ENCODE results near the gene DNLZ. TPM values are rescaled to one million over a fixed set of nuclear protein-coding genes. Genes with fewer than 3 reads are reported as not detected.

DNLZ gene
- total RNA-seq, 4 donors from 2014 or later: 6.8 to 29.4 (median 27.3) TPM

DNA sequence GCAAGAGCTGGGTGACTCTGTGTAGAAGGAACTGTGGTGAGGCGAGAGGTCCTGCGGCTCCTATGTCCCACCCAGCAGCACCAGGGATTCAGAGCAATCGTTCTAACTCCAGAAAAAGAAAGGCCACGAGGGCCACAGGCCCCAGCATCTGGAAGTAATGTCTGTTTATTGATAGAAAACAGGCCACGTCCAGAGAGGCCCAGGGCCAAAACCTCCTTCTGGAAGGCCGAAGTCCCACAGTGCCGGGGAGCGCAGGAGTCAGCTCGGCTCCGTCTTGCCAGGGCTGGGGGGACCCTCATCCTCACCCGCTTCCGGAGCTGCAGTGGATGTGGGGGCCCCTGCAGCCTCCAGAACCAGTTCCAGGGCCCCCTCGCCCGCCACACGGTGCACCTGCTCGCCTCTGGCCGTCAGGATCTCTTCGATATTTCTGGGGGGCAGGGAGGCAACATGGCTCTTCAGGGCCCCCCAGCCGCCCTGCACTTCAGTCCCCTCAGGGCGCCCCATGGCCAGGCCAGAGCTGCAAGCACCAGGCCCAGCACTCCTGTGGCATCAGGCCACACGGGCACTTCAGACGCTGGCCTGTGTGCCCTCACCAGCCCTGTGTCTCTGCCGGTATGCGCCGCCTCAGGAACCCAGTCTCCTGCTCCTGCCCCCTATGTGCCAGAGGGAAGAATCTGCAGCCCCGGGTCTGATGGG lies 1.6 kb downstream of the DNLZ start:
- Histone ChIP-seq H3K27me3 (no peaks in the 10 kb centered on the region), H3K4me3 (no peak overlapping the region), H3K4me1 (no peaks in the 10 kb centered on the region), H3K36me3 (no peaks in the 10 kb centered on the region), H3K9me3 (no peaks in the 10 kb centered on the region), H3K27ac (peak overlapping the region; percentile 56 to 94)
- intact Hi-C loops (cut with DNase I; ENCODE audit: low total_unique reads): no loop called here
- TF ChIP-seq, protein P1, sequence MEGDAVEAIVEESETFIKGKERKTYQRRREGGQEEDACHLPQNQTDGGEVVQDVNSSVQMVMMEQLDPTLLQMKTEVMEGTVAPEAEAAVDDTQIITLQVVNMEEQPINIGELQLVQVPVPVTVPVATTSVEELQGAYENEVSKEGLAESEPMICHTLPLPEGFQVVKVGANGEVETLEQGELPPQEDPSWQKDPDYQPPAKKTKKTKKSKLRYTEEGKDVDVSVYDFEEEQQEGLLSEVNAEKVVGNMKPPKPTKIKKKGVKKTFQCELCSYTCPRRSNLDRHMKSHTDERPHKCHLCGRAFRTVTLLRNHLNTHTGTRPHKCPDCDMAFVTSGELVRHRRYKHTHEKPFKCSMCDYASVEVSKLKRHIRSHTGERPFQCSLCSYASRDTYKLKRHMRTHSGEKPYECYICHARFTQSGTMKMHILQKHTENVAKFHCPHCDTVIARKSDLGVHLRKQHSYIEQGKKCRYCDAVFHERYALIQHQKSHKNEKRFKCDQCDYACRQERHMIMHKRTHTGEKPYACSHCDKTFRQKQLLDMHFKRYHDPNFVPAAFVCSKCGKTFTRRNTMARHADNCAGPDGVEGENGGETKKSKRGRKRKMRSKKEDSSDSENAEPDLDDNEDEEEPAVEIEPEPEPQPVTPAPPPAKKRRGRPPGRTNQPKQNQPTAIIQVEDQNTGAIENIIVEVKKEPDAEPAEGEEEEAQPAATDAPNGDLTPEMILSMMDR (IDR thresholded peaks at IDR 0.05): no peak
- no peak for TF ChIP-seq POLR2A (IDR thresholded peaks at IDR 0.05)
- DNase-seq: peak; percentile 61 to 63

DNA sequence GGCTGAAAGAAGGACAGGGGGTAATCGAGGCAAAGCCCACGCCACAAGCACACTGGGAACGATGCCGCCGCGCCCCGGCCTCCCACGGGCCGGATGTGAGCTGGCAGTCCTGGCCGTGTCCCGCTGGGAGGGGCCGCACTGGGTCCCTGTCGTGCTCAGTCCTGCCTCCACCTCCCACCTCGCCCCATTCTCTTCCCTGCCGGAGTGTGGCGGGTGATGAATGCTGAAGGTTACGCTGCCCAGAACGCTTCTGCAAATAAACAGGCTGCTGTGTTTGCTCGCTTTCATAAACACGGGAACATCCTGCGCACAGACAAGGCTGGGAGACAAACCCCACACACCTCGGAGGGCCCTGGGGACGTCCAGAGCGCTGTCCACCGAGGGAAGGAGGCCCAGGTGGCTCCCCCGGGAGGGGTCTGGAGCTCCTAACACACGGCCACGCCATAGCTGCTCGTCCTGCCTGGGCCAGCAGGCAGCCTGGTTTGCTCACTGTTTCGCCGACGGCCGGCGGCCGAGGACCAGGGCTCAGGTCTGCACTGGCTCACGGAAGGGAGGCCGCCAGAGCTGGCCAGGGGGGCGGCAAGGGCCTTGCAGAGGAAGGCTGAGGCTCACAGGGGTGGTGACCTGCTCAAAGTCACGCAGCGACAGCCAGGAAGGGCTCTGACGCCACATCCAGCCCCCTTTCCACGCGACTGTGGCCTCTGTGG lies 2.3 kb downstream of the DNLZ start:
- peak overlapping the region; percentile 56 to 94 for H3K27ac ChIP-seq
- H3K9me3 ChIP-seq: no peaks in the 10 kb centered on the region

DNA sequence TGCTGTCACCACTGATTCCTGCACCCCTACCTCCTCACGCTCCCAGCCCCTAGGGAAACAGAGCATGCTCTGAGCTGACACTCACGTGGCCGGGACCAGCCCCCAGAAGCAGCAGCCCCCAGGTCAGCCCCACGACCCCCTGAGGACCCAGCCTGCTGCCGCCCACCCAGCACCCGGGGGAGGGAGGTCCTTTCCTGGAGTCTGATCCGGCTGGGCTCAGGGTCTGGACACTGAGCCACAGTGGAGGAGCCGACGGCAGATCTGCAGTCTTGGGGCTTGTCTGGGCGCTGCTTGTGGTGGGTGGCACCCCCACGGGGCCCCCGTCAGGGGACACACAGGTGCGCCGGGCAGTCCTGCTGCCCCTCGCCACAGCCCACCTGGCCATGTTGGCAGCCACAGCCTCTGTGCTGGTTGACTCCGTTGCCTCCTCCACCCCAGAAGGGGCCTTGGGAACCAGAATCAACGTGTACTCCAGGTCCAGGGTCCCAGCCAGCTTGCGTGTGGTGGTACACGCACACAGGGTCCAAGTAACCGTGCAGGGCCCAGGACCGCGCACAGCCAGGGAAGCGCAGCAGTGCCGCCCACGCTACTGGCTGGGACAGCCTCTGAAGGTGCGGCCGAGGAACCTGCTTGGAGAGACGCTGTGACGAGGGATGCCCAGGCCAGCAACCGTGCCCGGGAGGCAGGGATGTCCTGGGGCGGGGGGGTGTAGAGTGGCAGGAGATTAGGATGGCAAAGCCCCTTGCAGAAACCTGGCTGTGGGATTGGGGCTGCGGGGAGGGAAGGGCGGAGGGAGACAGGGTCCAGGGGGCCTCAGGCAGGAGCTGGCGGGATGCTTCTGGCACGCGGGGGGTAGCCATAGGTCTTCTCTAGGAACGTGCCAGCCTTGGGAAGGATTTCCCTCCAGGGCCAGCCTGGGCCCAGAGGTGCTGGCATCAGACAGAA lies 3.5 kb downstream of the DNLZ start:
- peak overlapping the region; percentile 56 to 94 for H3K27ac ChIP-seq
- TF ChIP-seq POLR2A (IDR thresholded peaks at IDR 0.05): no peak
- TF ChIP-seq, protein P1 (IDR thresholded peaks at IDR 0.05): no peak
- H3K4me1 ChIP-seq: no peaks in the 10 kb centered on the region
- intact Hi-C loops (cut with DNase I; ENCODE audit: low total_unique reads): no loop called here
- H3K27me3 ChIP-seq: no peaks in the 10 kb centered on the region
- H3K9me3 ChIP-seq: no peaks in the 10 kb centered on the region
- no peak overlapping the region for H3K4me3 ChIP-seq
- no peaks in the 10 kb centered on the region for H3K36me3 ChIP-seq
- DNase-seq: no peak

More for the DNA sequence above, 2.3 kb downstream of the DNLZ start:
- no peaks in the 10 kb centered on the region for H3K27me3 ChIP-seq
- H3K4me3 ChIP-seq: no peak overlapping the region
- no peak for TF ChIP-seq POLR2A (IDR thresholded peaks at IDR 0.05)
- no peak for DNase-seq
- H3K36me3 ChIP-seq: no peaks in the 10 kb centered on the region
- intact Hi-C loops (cut with DNase I; ENCODE audit: low total_unique reads): no loop called here
- no peaks in the 10 kb centered on the region for H3K4me1 ChIP-seq

DNA sequence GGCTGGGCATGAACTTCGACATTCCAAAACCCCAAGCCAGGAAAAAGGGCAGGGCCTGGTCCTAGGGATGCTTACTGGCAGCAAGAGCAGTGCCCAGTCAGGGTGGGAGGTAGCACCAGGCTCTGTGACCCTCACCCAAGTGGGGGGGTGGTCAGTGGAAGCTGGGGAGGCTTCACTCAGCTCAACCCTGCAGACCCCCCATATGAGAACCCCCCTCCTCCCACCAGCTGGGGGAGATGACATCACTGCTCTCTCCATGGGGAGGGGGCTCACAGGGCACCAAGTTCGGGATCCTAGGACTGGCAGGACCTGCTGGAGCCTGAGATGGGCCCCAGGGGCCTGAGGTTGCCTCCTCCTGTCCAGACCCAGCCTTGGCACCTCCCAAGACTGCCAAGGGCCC lies 4.7 kb downstream of the DNLZ start:
- no peak for DNase-seq
- Histone ChIP-seq H3K27me3 (no peaks in the 10 kb centered on the region), H3K4me1 (peaks cover 0 to 9% of the 10 kb centered on the region in 2 donors), H3K4me3 (no peak overlapping the region), H3K27ac (no peak overlapping the region), H3K36me3 (no peaks in the 10 kb centered on the region), H3K9me3 (no peaks in the 10 kb centered on the region)
- TF ChIP-seq, protein P1 (IDR thresholded peaks at IDR 0.05): no peak
- intact Hi-C loops (cut with DNase I; ENCODE audit: low total_unique reads): no loop called here

DNA sequence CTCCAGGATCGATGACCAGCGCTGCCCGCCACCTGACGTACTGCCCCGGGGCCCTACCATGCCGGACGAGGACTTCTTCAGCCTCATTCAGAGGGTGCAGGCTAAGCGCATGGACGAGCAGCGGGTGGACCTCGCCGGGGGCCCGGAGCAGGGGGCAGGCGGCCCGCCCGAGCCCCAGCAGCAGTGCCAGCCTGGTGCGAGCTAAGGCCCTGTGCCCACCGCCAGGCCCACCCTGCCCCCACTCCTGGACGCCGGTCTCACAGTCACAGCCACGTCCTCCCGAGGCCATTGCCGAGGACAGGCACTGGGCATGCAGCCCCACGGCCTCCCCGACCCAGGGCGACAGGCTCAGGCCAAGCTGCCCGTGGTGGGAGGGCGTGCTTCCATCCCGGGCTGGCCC lies 5.5 kb downstream of the DNLZ start:
- no peak for TF ChIP-seq POLR2A (IDR thresholded peaks at IDR 0.05)
- TF ChIP-seq, protein P1 (IDR thresholded peaks at IDR 0.05): no peak
- no peaks in the 10 kb centered on the region for H3K9me3 ChIP-seq
- no peaks in the 10 kb centered on the region for H3K27me3 ChIP-seq
- intact Hi-C loops (cut with DNase I; ENCODE audit: low total_unique reads): no loop called here
- no peaks in the 10 kb centered on the region for H3K36me3 ChIP-seq
- peaks cover 0 to 14% of the 10 kb centered on the region in 2 donors for H3K4me1 ChIP-seq
- no peak for DNase-seq
- H3K27ac ChIP-seq: no peak overlapping the region
- no peak overlapping the region for H3K4me3 ChIP-seq
